H1 (cell line): Measurements from ENCODE around the gene ACOT9. TPM values are rescaled to one million over a fixed set of nuclear protein-coding genes. Genes with fewer than 3 reads are reported as not detected.

Experiments used
- CTCF ChIA-PET: fragments of 300-600 bp; sonication (Branson Sonifier 250); formaldehyde crosslinking; loops from one replicate; lab custom pipeline; 2021; ENCODE audit not compliant: partially characterized antibody; lab: Charles Lee
- POLR2A ChIA-PET: fragments of 300-600 bp; sonication (Branson Sonifier 250); formaldehyde crosslinking; loops from one replicate; lab custom pipeline; 2021; ENCODE audit warnings: inconsistent platforms; ENCODE audit not compliant: partially characterized antibody; lab: Charles Lee
- DNase-seq, 2 experiments: peaks; one replicate each; pipeline versions ENCODE4 v3.0.0 to v3.0.0-alpha.2; 2010 to 2022; ENCODE audit warnings: low spot score in 2 of 2, low read depth in 1 of 2, mixed read lengths in 1 of 2
- FAIRE-seq: peaks from 2 replicates; lab custom pipeline; 2011; peaks lifted over from hg19 to GRCh38; lab: Jason Lieb, UNC
- H2AFZ ChIP-seq: 2 replicates; pipeline ENCODE4 v1.8.1; 2012; ENCODE audit warnings: low read length, inconsistent platforms
- H2AK5ac ChIP-seq: 2 replicates; pipeline ENCODE4 v1.6.1; 2013; ENCODE audit warnings: low read depth, low read length
- H2BK120ac ChIP-seq: replicated peaks from 2 replicates; pipeline ENCODE3; 2013; ENCODE audit warnings: low read depth, low read length, inconsistent platforms
- H2BK12ac ChIP-seq: 2 replicates; pipeline ENCODE4 v1.6.1; 2013; ENCODE audit warnings: low read depth, low read length
- H2BK15ac ChIP-seq: 2 replicates; pipeline ENCODE4 v1.6.1; 2013; ENCODE audit warnings: low read length
- H2BK20ac ChIP-seq: 2 replicates; pipeline ENCODE4 v1.6.1; 2013; ENCODE audit warnings: low read length
- H2BK5ac ChIP-seq: 2 replicates; pipeline ENCODE4 v1.6.1; 2013; ENCODE audit warnings: low read depth, low read length
- H3K14ac ChIP-seq: 2 replicates; pipeline ENCODE4 v1.6.1; 2013; ENCODE audit warnings: inconsistent platforms; ENCODE audit not compliant: insufficient read length
- H3K18ac ChIP-seq: 2 replicates; pipeline ENCODE4 v1.6.1; 2013; ENCODE audit warnings: low read length; ENCODE audit errors: extremely low read depth
- H3K23ac ChIP-seq: 2 replicates; pipeline ENCODE4 v1.6.1; 2013; ENCODE audit warnings: inconsistent platforms; ENCODE audit not compliant: insufficient read length
- H3K23me2 ChIP-seq: 2 replicates; pipeline ENCODE4 v1.6.1; 2013; ENCODE audit warnings: low read depth, low read length
- H3K27ac ChIP-seq: 2 replicates; pipeline ENCODE4 v1.6.1; 2011; ENCODE audit warnings: low read depth, low read length, inconsistent platforms
- H3K27me3 ChIP-seq, 4 experiments: replicated peaks in 1 of 4; 1 replicate in 1 of 4; 2 replicates in 3 of 4; pipeline versions ENCODE4 v1.6.1 to v1.8.1; 2011 to 2013; ENCODE audit warnings: low read length in 3 of 4, mild to moderate bottlenecking in 3 of 4, inconsistent platforms in 2 of 4, mixed read lengths in 2 of 4, moderate library complexity in 1 of 4; ENCODE audit not compliant: control insufficient read depth in 3 of 4, insufficient read depth in 3 of 4; ENCODE audit errors: extremely low read depth in 1 of 4
- H3K36me3 ChIP-seq, 4 experiments: 2 replicates each; pipeline versions ENCODE4 v1.6.1 to v1.8.1; 2011 to 2013; ENCODE audit warnings: mild to moderate bottlenecking in 4 of 4, low read length in 3 of 4, moderate library complexity in 2 of 4, control low read depth in 1 of 4, inconsistent platforms in 1 of 4; ENCODE audit not compliant: insufficient read depth in 4 of 4, control insufficient read depth in 2 of 4
- H3K4ac ChIP-seq: replicated peaks from 2 replicates; pipeline ENCODE3; 2013; ENCODE audit warnings: low read length, low read depth, mixed read lengths, inconsistent platforms; ENCODE audit not compliant: insufficient read length
- H3K4me1 ChIP-seq, 4 experiments: replicated peaks in 1 of 4; 1 replicate in 1 of 4; 2 replicates in 3 of 4; pipeline versions ENCODE4 v1.6.1 to v1.8.1; 2011 to 2013; ENCODE audit warnings: low read length in 3 of 4, inconsistent platforms in 2 of 4, mixed read lengths in 1 of 4; ENCODE audit not compliant: insufficient read depth in 4 of 4, control insufficient read depth in 3 of 4
- H3K4me2 ChIP-seq, 2 experiments: 2 replicates each; pipeline versions ENCODE4 v1.6.1 to v1.8.1; 2011 to 2013; ENCODE audit warnings: low read depth in 2 of 2, low read length in 2 of 2, control low read depth in 1 of 2, inconsistent platforms in 1 of 2, mild to moderate bottlenecking in 1 of 2; ENCODE audit not compliant: insufficient read depth in 1 of 2
- H3K4me3 ChIP-seq, 4 experiments: fragments of 200-600, 300-600 bp in 1 of 4; sonication (generic), shearing (Covaris generic), sonication (Bioruptor Twin) in 1 of 4; 2 replicates each; pipeline versions ENCODE4 v1.5.1 to v1.8.1; 2011 to 2016; ENCODE audit warnings: low read length in 4 of 4, low read depth in 3 of 4, control low read depth in 2 of 4, inconsistent platforms in 2 of 4, mild to moderate bottlenecking in 2 of 4, mixed read lengths in 1 of 4, moderate library complexity in 1 of 4; ENCODE audit not compliant: insufficient read depth in 2 of 4; ENCODE audit errors: extremely low read depth in 1 of 4
- H3K56ac ChIP-seq: replicated peaks from 2 replicates; pipeline ENCODE3; 2013; ENCODE audit warnings: low read depth, mild to moderate bottlenecking, mixed read lengths, low read length, inconsistent platforms; ENCODE audit not compliant: insufficient read length
- H3K79me1 ChIP-seq: 2 replicates; pipeline ENCODE4 v1.6.1; 2013; ENCODE audit warnings: low read depth, low read length, control low read depth
- H3K79me2 ChIP-seq, 2 experiments: 2 replicates each; pipeline versions ENCODE4 v1.6.1 to v1.8.1; 2012 to 2013; ENCODE audit warnings: low read length in 2 of 2, mild to moderate bottlenecking in 2 of 2, inconsistent platforms in 1 of 2; ENCODE audit not compliant: insufficient read depth in 2 of 2, control insufficient read depth in 1 of 2
- H3K9ac ChIP-seq, 4 experiments: replicated peaks in 1 of 4; 1 replicate in 1 of 4; 2 replicates in 3 of 4; pipeline versions ENCODE4 v1.6.1 to v1.8.1; 2011 to 2013; ENCODE audit warnings: low read depth in 3 of 4, low read length in 3 of 4, control low read depth in 2 of 4, mild to moderate bottlenecking in 2 of 4, moderate library complexity in 2 of 4, inconsistent platforms in 1 of 4; ENCODE audit errors: extremely low read depth in 1 of 4
- H3K9me3 ChIP-seq, 2 experiments: 2 replicates each; pipeline versions ENCODE4 v1.6.1 to v1.8.1; 2012 to 2013; ENCODE audit warnings: mild to moderate bottlenecking in 2 of 2, moderate library complexity in 2 of 2, control low read depth in 1 of 2, inconsistent platforms in 1 of 2, low read depth in 1 of 2, low read length in 1 of 2, mixed read lengths in 1 of 2; ENCODE audit not compliant: insufficient read depth in 2 of 2
- H4K20me1 ChIP-seq, 2 experiments: replicated peaks in 1 of 2; 2 replicates each; pipeline versions ENCODE3 to v1.8.1; 2011 to 2013; ENCODE audit warnings: inconsistent platforms in 2 of 2, low read length in 2 of 2, mild to moderate bottlenecking in 1 of 2; ENCODE audit not compliant: insufficient read depth in 2 of 2, control insufficient read depth in 1 of 2
- H4K5ac ChIP-seq: 2 replicates; pipeline ENCODE4 v1.6.1; 2013; ENCODE audit warnings: low read length, low read depth, mixed read lengths, inconsistent platforms; ENCODE audit not compliant: insufficient read length
- H4K8ac ChIP-seq: 2 replicates; pipeline ENCODE4 v1.8.0; 2013; ENCODE audit warnings: mild to moderate bottlenecking, moderate library complexity, low read length, inconsistent platforms; ENCODE audit not compliant: insufficient read depth; ENCODE audit errors: extremely low read depth
- H4K91ac ChIP-seq: replicated peaks from 2 replicates; pipeline ENCODE3; 2013; ENCODE audit warnings: low read length, mixed read lengths, inconsistent platforms; ENCODE audit not compliant: insufficient read length
- CBX8 ChIP-seq: fragments of 300-800, 300-1000 bp; sonication (generic); IDR thresholded peaks from 2 replicates; pipeline ENCODE4 v1.7.1; 2016; ENCODE audit warnings: low read depth, low read length, borderline replicate concordance
- CHD2 ChIP-seq: IDR thresholded peaks from 2 replicates; pipeline ENCODE4 v1.6.1; 2012; ENCODE audit warnings: low read length, improper control_type of control experiment
- EGR1 ChIP-seq: IDR thresholded peaks from 2 replicates; pipeline ENCODE4 v1.6.1; 2011; ENCODE audit warnings: low read depth, low read length, borderline replicate concordance
- NANOG ChIP-seq: IDR thresholded peaks from 2 replicates; pipeline ENCODE4 v1.6.1; 2011; ENCODE audit warnings: low read length, low read depth, mild to moderate bottlenecking, inconsistent platforms; ENCODE audit not compliant: insufficient read depth, poor library complexity, severe bottlenecking
- PHF8 ChIP-seq: fragments of 200-600 bp; sonication (generic); conservative IDR thresholded peaks from 2 replicates; pipeline ENCODE4 v1.7.1; 2012; ENCODE audit warnings: low read depth, mild to moderate bottlenecking, inconsistent platforms, low read length, moderate library complexity
- POU5F1 ChIP-seq: IDR thresholded peaks from 2 replicates; pipeline ENCODE4 v1.6.1; 2011; ENCODE audit warnings: low read depth, mild to moderate bottlenecking, low read length, moderate library complexity
- RFX5 ChIP-seq: IDR thresholded peaks from 2 replicates; pipeline ENCODE4 v1.6.1; 2011; ENCODE audit warnings: low read depth, low read length, improper control_type of control experiment, borderline replicate concordance
- WGBS, 2 experiments: shearing (Covaris generic) in 1 of 2; methylation state at CpG; one replicate each; pipeline versions ENCODE4 v1.1.6 to v1.1.7; 2013 to 2015; ENCODE audit warnings: low lambda C conversion rate in 2 of 2, mixed read lengths in 2 of 2, inconsistent platforms in 1 of 2, low coverage in 1 of 2, missing lambda C conversion rate in 1 of 2; ENCODE audit not compliant: insufficient replicate concordance in 2 of 2, insufficient coverage in 1 of 2, insufficient read length in 1 of 2; ENCODE audit errors: extremely low coverage in 1 of 2, missing lambda C conversion rate in 1 of 2; 5-methylcytosine and 5-hydroxymethylcytosine counted together
- polyA plus RNA-seq, 7 experiments: library from polyadenylated mRNA; depleted of rRNA in 3 of 7; stranded (reverse) in 5 of 7; unstranded in 2 of 7; fragments of >200 nt in 5 of 7; fragments of 200-250 nt in 2 of 7; gene quantifications; 1 replicate in 5 of 7; 2 replicates in 1 of 7; 4 replicates in 1 of 7; pipeline versions ENCODE4 v1.2.1 to v1.2.3, GENCODE V29; 2011 to 2013; ENCODE audit warnings: missing spikeins in 2 of 7, mixed read lengths in 2 of 7
- total RNA-seq: library from RNA; stranded (reverse); fragmentation: NEBNext Ultra II Directional; extraction: Animal tissue kit (Norgen Biotek cat#: 25700); gene quantifications from 2 replicates; pipeline ENCODE4 v1.2.1, GENCODE V29; 2021

The ACOT9 gene
- total and polyA plus RNA-seq, 2 of the 8 experiments (the other 6 are each of a cell fraction or from before 2014, with no cell fraction given), result 20.7 to 39.5 TPM

DNA sequence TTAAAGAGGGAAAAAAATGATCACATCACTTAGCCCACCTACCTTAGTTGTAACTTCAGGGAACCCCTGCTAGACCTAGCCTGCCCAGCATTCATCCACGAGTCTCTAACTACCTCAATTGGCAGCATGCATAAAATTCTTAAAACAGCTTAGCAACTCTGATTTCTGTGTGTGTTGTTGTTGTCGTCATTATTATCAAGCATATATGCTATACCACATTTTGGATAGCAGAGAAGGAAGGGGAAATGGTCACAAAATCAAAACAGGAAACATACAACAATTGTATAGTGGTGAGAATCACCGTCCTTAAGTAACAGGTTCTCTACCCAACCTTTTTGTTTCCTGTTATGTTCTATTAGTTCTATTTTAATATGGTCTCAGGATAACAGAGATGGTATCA is 2.7 kb upstream of the ACOT9 start:
- H3K4me3 ChIP-seq, result no peak overlapping the region
- no peak for FAIRE-seq
- H4K91ac ChIP-seq, result no peak overlapping the region
- no peaks in the 10 kb centered on the region for H4K20me1 ChIP-seq
- no peak overlapping the region for H2AFZ ChIP-seq
- no peak overlapping the region for H2BK5ac ChIP-seq
- DNase-seq, result no peak
- H3K14ac ChIP-seq, result no peak overlapping the region
- H3K27ac ChIP-seq, result no peak overlapping the region
- H3K23me2 ChIP-seq, result no peaks in the 10 kb centered on the region; the same call in 1 of the 2 replicates
- no peaks in the 10 kb centered on the region for H3K9me3 ChIP-seq
- H3K79me1 ChIP-seq, result no peaks in the 10 kb centered on the region
- no peak overlapping the region for H2BK120ac ChIP-seq
- H2BK15ac ChIP-seq, result no peak overlapping the region
- no peak overlapping the region for H2AK5ac ChIP-seq
- no peaks in the 10 kb centered on the region for H3K27me3 ChIP-seq
- H3K36me3 ChIP-seq, result no peaks in the 10 kb centered on the region
- TF ChIP-seq PHF8 (no peak), NANOG (no peak), CHD2 (no peak), EGR1 (no peak), CBX8 (no peak), RFX5 (no peak), POU5F1 (no peak)
- WGBS, 2 experiments, result 96% methylated on average over 3 of the region's 3 CpGs; no CpG with 5 or more reads in 1 of the 2 experiments
- no peak overlapping the region for H4K5ac ChIP-seq
- no peak overlapping the region for H3K23ac ChIP-seq
- ChIA-PET CTCF (interaction anchor here (1.4 kb wide), 1 partner anchor 11 kb away, joined by 3 read pairs; no protein-coding TSS in a partner anchor), POLR2A (interaction anchor here (0.8 kb wide), 1 partner anchor 37 kb away, joined by 3 read pairs; no protein-coding TSS in a partner anchor)
- no peak overlapping the region for H2BK12ac ChIP-seq
- H4K8ac ChIP-seq, result no peak overlapping the region
- H3K4ac ChIP-seq, result no peak overlapping the region
- no peak overlapping the region for H3K9ac ChIP-seq
- no peak overlapping the region for H3K4me2 ChIP-seq
- no peak overlapping the region for H3K18ac ChIP-seq
- no peaks in the 10 kb centered on the region for H3K4me1 ChIP-seq
- H3K79me2 ChIP-seq, result peaks cover 0 to 16% of the 10 kb centered on the region in 2 experiments; a peak in 2 of 4 replicates
- no peak overlapping the region for H2BK20ac ChIP-seq
- H3K56ac ChIP-seq, result no peak overlapping the region
